ENCODE measurements around the gene COL16A1.

DNA sequence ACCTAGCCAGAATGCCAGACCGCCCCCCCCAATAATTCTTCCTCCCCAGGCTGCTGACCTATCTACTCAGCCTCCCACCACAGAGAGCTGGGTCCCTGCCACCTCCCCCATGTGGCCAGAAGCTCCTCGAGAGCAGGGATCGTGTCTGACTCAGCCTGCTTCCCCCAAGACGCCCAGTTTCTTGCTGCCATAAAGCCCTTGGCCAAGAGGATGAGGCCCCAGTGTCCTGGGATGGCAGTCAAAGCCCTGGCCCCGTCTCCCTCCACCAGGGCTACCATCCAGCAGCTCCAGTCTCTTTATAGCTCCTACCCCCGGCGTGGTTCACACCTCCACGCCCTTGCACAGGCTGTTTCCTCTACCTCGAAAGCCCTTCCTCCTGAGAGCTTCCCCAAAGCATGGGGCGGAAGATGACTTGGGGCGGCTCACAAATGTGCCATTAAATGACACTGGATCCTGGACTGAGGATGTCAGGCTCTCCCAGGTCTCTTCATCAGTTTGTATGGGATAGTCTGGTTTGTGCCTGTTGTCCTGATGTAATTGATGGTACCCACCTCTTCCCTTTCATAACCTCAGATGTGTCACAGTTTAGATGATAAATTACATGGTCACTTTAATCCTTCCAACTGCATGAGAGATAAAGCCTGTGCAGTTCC lies 47.2 kb upstream of the COL16A1 start:
- TF ChIP-seq CTCF (IDR thresholded peaks at IDR 0.05) (no peak), POLR2A (IDR thresholded peaks at IDR 0.05) (no peak), POLR2AphosphoS5 (IDR thresholded peaks at IDR 0.05) (no peak), EP300 (IDR thresholded peaks at IDR 0.05) (no peak)
